ENCODE measurements around the gene GPD1. TPM values are rescaled to one million over a fixed set of nuclear protein-coding genes. Genes with fewer than 3 reads are reported as not detected.

GPD1 gene
- polyA plus RNA-seq, 12 donors, result 13.8 to 82.5 (median 54.2) TPM; not detected in 1

Other genes starting within 250 kb of the GPD1 start
- gene FAIM2, start 200.1 kb upstream of the GPD1 start, polyA plus RNA-seq (ENCODE audit: insufficient read length in 12 of 12), result 10 to 100 TPM in 1 of 12 donors, 1 to 10 TPM in 10, not detected in 1; 7.4 to 10.6 (median 8.7) TPM
- gene AQP2, start 153.3 kb upstream of the GPD1 start, polyA plus RNA-seq (ENCODE audit: insufficient read length in 12 of 12), result under 1 TPM in 5 of 12 donors, not detected in 7; 0.05 to 0.40 (median 0.16) TPM
- gene AQP5, start 142.1 kb upstream of the GPD1 start, polyA plus RNA-seq (ENCODE audit: insufficient read length in 12 of 12), result under 1 TPM in 10 of 12 donors, not detected in 2; 0.33 to 0.93 (median 0.55) TPM
- under 1 TPM in 9 of 12 donors, not detected in 3; 0.07 to 0.26 (median 0.14) TPM for gene AQP6, start 131.1 kb upstream of the GPD1 start, polyA plus RNA-seq (ENCODE audit: insufficient read length in 12 of 12)
- gene RACGAP1, start 78.5 kb upstream of the GPD1 start, polyA plus RNA-seq (ENCODE audit: insufficient read length in 12 of 12), result 10 to 100 TPM in 11 of 12 donors, not detected in 1; 17.4 to 36.4 (median 28.5) TPM
- 10 to 100 TPM in 8 of 12 donors, 1 to 10 TPM in 3, not detected in 1; 8.1 to 15.0 (median 10.7) TPM for gene ASIC1, start 46.4 kb upstream of the GPD1 start, polyA plus RNA-seq (ENCODE audit: insufficient read length in 12 of 12)
- gene SMARCD1, start 18.7 kb upstream of the GPD1 start, polyA plus RNA-seq (ENCODE audit: insufficient read length in 12 of 12), result 10 to 100 TPM in 11 of 12 donors, not detected in 1; 45.4 to 88.5 (median 56.3) TPM
- 10 to 100 TPM in 10 of 12 donors, not detected in 2; 20.9 to 46.7 (median 38.2) TPM for gene COX14, start 8.2 kb downstream of the GPD1 start, polyA plus RNA-seq (ENCODE audit: insufficient read length in 12 of 12)
- 10 to 100 TPM in 11 of 12 donors, not detected in 1; 32.7 to 70.9 (median 43.5) TPM for gene CERS5, start 63.4 kb downstream of the GPD1 start, polyA plus RNA-seq (ENCODE audit: insufficient read length in 12 of 12)
- 100 to 1,000 TPM; 109 to 218 (median 145) TPM for gene LIMA1, start 179.5 kb downstream of the GPD1 start, polyA plus RNA-seq (ENCODE audit: insufficient read length in 12 of 12)

All from muscle of arm (tissue), 12 donors.